H1 (cell line): Measurements from ENCODE around the gene ARMH2. TPM values are rescaled to one million over a fixed set of nuclear protein-coding genes. Genes with fewer than 3 reads are reported as not detected.

ENCODE experiments used
- CTCF ChIA-PET: fragments of 300-600 bp; sonication (Branson Sonifier 250); formaldehyde crosslinking; loops from one replicate; lab custom pipeline; 2021; ENCODE audit not compliant: partially characterized antibody; lab: Charles Lee
- POLR2A ChIA-PET: fragments of 300-600 bp; sonication (Branson Sonifier 250); formaldehyde crosslinking; loops from one replicate; lab custom pipeline; 2021; ENCODE audit warnings: inconsistent platforms; ENCODE audit not compliant: partially characterized antibody; lab: Charles Lee
- DNase-seq, 2 experiments: peaks; one replicate each; pipeline versions ENCODE4 v3.0.0 to v3.0.0-alpha.2; 2010 to 2022; ENCODE audit warnings: low spot score in 2 of 2, low read depth in 1 of 2, mixed read lengths in 1 of 2
- FAIRE-seq: peaks from 2 replicates; lab custom pipeline; 2011; peaks lifted over from hg19 to GRCh38; lab: Jason Lieb, UNC
- H2AFZ ChIP-seq: 2 replicates; pipeline ENCODE4 v1.8.1; 2012; ENCODE audit warnings: low read length, inconsistent platforms
- H2AK5ac ChIP-seq: 2 replicates; pipeline ENCODE4 v1.6.1; 2013; ENCODE audit warnings: low read depth, low read length
- H2BK120ac ChIP-seq: replicated peaks from 2 replicates; pipeline ENCODE3; 2013; ENCODE audit warnings: low read depth, low read length, inconsistent platforms
- H2BK12ac ChIP-seq: 2 replicates; pipeline ENCODE4 v1.6.1; 2013; ENCODE audit warnings: low read depth, low read length
- H2BK15ac ChIP-seq: 2 replicates; pipeline ENCODE4 v1.6.1; 2013; ENCODE audit warnings: low read length
- H2BK20ac ChIP-seq: 2 replicates; pipeline ENCODE4 v1.6.1; 2013; ENCODE audit warnings: low read length
- H2BK5ac ChIP-seq: 2 replicates; pipeline ENCODE4 v1.6.1; 2013; ENCODE audit warnings: low read depth, low read length
- H3K14ac ChIP-seq: 2 replicates; pipeline ENCODE4 v1.6.1; 2013; ENCODE audit warnings: inconsistent platforms; ENCODE audit not compliant: insufficient read length
- H3K18ac ChIP-seq: 2 replicates; pipeline ENCODE4 v1.6.1; 2013; ENCODE audit warnings: low read length; ENCODE audit errors: extremely low read depth
- H3K23ac ChIP-seq: 2 replicates; pipeline ENCODE4 v1.6.1; 2013; ENCODE audit warnings: inconsistent platforms; ENCODE audit not compliant: insufficient read length
- H3K23me2 ChIP-seq: 2 replicates; pipeline ENCODE4 v1.6.1; 2013; ENCODE audit warnings: low read depth, low read length
- H3K27ac ChIP-seq: 2 replicates; pipeline ENCODE4 v1.6.1; 2011; ENCODE audit warnings: low read depth, low read length, inconsistent platforms
- H3K27me3 ChIP-seq, 4 experiments: replicated peaks in 1 of 4; 1 replicate in 1 of 4; 2 replicates in 3 of 4; pipeline versions ENCODE4 v1.6.1 to v1.8.1; 2011 to 2013; ENCODE audit warnings: low read length in 3 of 4, mild to moderate bottlenecking in 3 of 4, inconsistent platforms in 2 of 4, mixed read lengths in 2 of 4, moderate library complexity in 1 of 4; ENCODE audit not compliant: control insufficient read depth in 3 of 4, insufficient read depth in 3 of 4; ENCODE audit errors: extremely low read depth in 1 of 4
- H3K36me3 ChIP-seq, 4 experiments: 2 replicates each; pipeline versions ENCODE4 v1.6.1 to v1.8.1; 2011 to 2013; ENCODE audit warnings: mild to moderate bottlenecking in 4 of 4, low read length in 3 of 4, moderate library complexity in 2 of 4, control low read depth in 1 of 4, inconsistent platforms in 1 of 4; ENCODE audit not compliant: insufficient read depth in 4 of 4, control insufficient read depth in 2 of 4
- H3K4ac ChIP-seq: replicated peaks from 2 replicates; pipeline ENCODE3; 2013; ENCODE audit warnings: low read length, low read depth, mixed read lengths, inconsistent platforms; ENCODE audit not compliant: insufficient read length
- H3K4me1 ChIP-seq, 4 experiments: replicated peaks in 1 of 4; 1 replicate in 1 of 4; 2 replicates in 3 of 4; pipeline versions ENCODE4 v1.6.1 to v1.8.1; 2011 to 2013; ENCODE audit warnings: low read length in 3 of 4, inconsistent platforms in 2 of 4, mixed read lengths in 1 of 4; ENCODE audit not compliant: insufficient read depth in 4 of 4, control insufficient read depth in 3 of 4
- H3K4me2 ChIP-seq, 2 experiments: 2 replicates each; pipeline versions ENCODE4 v1.6.1 to v1.8.1; 2011 to 2013; ENCODE audit warnings: low read depth in 2 of 2, low read length in 2 of 2, control low read depth in 1 of 2, inconsistent platforms in 1 of 2, mild to moderate bottlenecking in 1 of 2; ENCODE audit not compliant: insufficient read depth in 1 of 2
- H3K4me3 ChIP-seq, 4 experiments: fragments of 200-600, 300-600 bp in 1 of 4; sonication (generic), shearing (Covaris generic), sonication (Bioruptor Twin) in 1 of 4; 2 replicates each; pipeline versions ENCODE4 v1.5.1 to v1.8.1; 2011 to 2016; ENCODE audit warnings: low read length in 4 of 4, low read depth in 3 of 4, control low read depth in 2 of 4, inconsistent platforms in 2 of 4, mild to moderate bottlenecking in 2 of 4, mixed read lengths in 1 of 4, moderate library complexity in 1 of 4; ENCODE audit not compliant: insufficient read depth in 2 of 4; ENCODE audit errors: extremely low read depth in 1 of 4
- H3K56ac ChIP-seq: replicated peaks from 2 replicates; pipeline ENCODE3; 2013; ENCODE audit warnings: low read depth, mild to moderate bottlenecking, mixed read lengths, low read length, inconsistent platforms; ENCODE audit not compliant: insufficient read length
- H3K79me1 ChIP-seq: 2 replicates; pipeline ENCODE4 v1.6.1; 2013; ENCODE audit warnings: low read depth, low read length, control low read depth
- H3K79me2 ChIP-seq, 2 experiments: 2 replicates each; pipeline versions ENCODE4 v1.6.1 to v1.8.1; 2012 to 2013; ENCODE audit warnings: low read length in 2 of 2, mild to moderate bottlenecking in 2 of 2, inconsistent platforms in 1 of 2; ENCODE audit not compliant: insufficient read depth in 2 of 2, control insufficient read depth in 1 of 2
- H3K9ac ChIP-seq, 4 experiments: replicated peaks in 1 of 4; 1 replicate in 1 of 4; 2 replicates in 3 of 4; pipeline versions ENCODE4 v1.6.1 to v1.8.1; 2011 to 2013; ENCODE audit warnings: low read depth in 3 of 4, low read length in 3 of 4, control low read depth in 2 of 4, mild to moderate bottlenecking in 2 of 4, moderate library complexity in 2 of 4, inconsistent platforms in 1 of 4; ENCODE audit errors: extremely low read depth in 1 of 4
- H3K9me3 ChIP-seq, 2 experiments: 2 replicates each; pipeline versions ENCODE4 v1.6.1 to v1.8.1; 2012 to 2013; ENCODE audit warnings: mild to moderate bottlenecking in 2 of 2, moderate library complexity in 2 of 2, control low read depth in 1 of 2, inconsistent platforms in 1 of 2, low read depth in 1 of 2, low read length in 1 of 2, mixed read lengths in 1 of 2; ENCODE audit not compliant: insufficient read depth in 2 of 2
- H4K20me1 ChIP-seq, 2 experiments: replicated peaks in 1 of 2; 2 replicates each; pipeline versions ENCODE3 to v1.8.1; 2011 to 2013; ENCODE audit warnings: inconsistent platforms in 2 of 2, low read length in 2 of 2, mild to moderate bottlenecking in 1 of 2; ENCODE audit not compliant: insufficient read depth in 2 of 2, control insufficient read depth in 1 of 2
- H4K5ac ChIP-seq: 2 replicates; pipeline ENCODE4 v1.6.1; 2013; ENCODE audit warnings: low read length, low read depth, mixed read lengths, inconsistent platforms; ENCODE audit not compliant: insufficient read length
- H4K8ac ChIP-seq: 2 replicates; pipeline ENCODE4 v1.8.0; 2013; ENCODE audit warnings: mild to moderate bottlenecking, moderate library complexity, low read length, inconsistent platforms; ENCODE audit not compliant: insufficient read depth; ENCODE audit errors: extremely low read depth
- H4K91ac ChIP-seq: replicated peaks from 2 replicates; pipeline ENCODE3; 2013; ENCODE audit warnings: low read length, mixed read lengths, inconsistent platforms; ENCODE audit not compliant: insufficient read length
- ATF3 ChIP-seq: IDR thresholded peaks from 2 replicates; pipeline ENCODE4 v1.6.1; 2011; ENCODE audit warnings: low read depth, mild to moderate bottlenecking, low read length; ENCODE audit not compliant: insufficient read depth
- CBX5 ChIP-seq: fragments of 300-800, 300-1000 bp; sonication (generic); IDR thresholded peaks from 2 replicates; pipeline ENCODE4 v1.7.1; 2016; ENCODE audit warnings: antibody characterized with exemption, low read length, low read depth
- EGR1 ChIP-seq: IDR thresholded peaks from 2 replicates; pipeline ENCODE4 v1.6.1; 2011; ENCODE audit warnings: low read depth, low read length, borderline replicate concordance
- HDAC2 ChIP-seq, 2 experiments: fragments of 300-600 bp in 1 of 2; sonication (generic) in 1 of 2; IDR thresholded peaks; 2 replicates each; pipeline ENCODE4 v1.6.1; 2011 to 2012; ENCODE audit warnings: low read depth in 2 of 2, low read length in 2 of 2, mild to moderate bottlenecking in 2 of 2, moderate library complexity in 2 of 2, borderline replicate concordance in 1 of 2, inconsistent platforms in 1 of 2
- SIN3A ChIP-seq, 2 experiments: IDR thresholded peaks in 1 of 2; conservative IDR thresholded peaks in 1 of 2; 2 replicates each; pipeline ENCODE4 v1.6.1; 2011 to 2012; ENCODE audit warnings: low read length in 2 of 2, improper control_type of control experiment in 1 of 2, low read depth in 1 of 2, mild to moderate bottlenecking in 1 of 2
- SIX5 ChIP-seq: IDR thresholded peaks from 2 replicates; pipeline ENCODE4 v1.6.1; 2011; ENCODE audit warnings: mild to moderate bottlenecking, low read depth, low read length
- TAF7 ChIP-seq: optimal IDR thresholded peaks from 2 replicates; pipeline ENCODE3; 2011; ENCODE audit warnings: low read depth, mild to moderate bottlenecking, inconsistent platforms, low read length, moderate library complexity, borderline replicate concordance
- YY1 ChIP-seq: IDR thresholded peaks from 2 replicates; pipeline ENCODE4 v1.6.1; 2011; ENCODE audit warnings: low read depth, mild to moderate bottlenecking, low read length
- ZNF274 ChIP-seq: IDR thresholded peaks from 2 replicates; pipeline ENCODE4 v1.7.0; 2012; ENCODE audit warnings: low read length, borderline replicate concordance; ENCODE audit errors: extremely low read depth
- WGBS, 2 experiments: shearing (Covaris generic) in 1 of 2; methylation state at CpG; one replicate each; pipeline versions ENCODE4 v1.1.6 to v1.1.7; 2013 to 2015; ENCODE audit warnings: low lambda C conversion rate in 2 of 2, mixed read lengths in 2 of 2, inconsistent platforms in 1 of 2, low coverage in 1 of 2, missing lambda C conversion rate in 1 of 2; ENCODE audit not compliant: insufficient replicate concordance in 2 of 2, insufficient coverage in 1 of 2, insufficient read length in 1 of 2; ENCODE audit errors: extremely low coverage in 1 of 2, missing lambda C conversion rate in 1 of 2; 5-methylcytosine and 5-hydroxymethylcytosine counted together
- polyA plus RNA-seq, 7 experiments: library from polyadenylated mRNA; depleted of rRNA in 3 of 7; stranded (reverse) in 5 of 7; unstranded in 2 of 7; fragments of >200 nt in 5 of 7; fragments of 200-250 nt in 2 of 7; gene quantifications; 1 replicate in 5 of 7; 2 replicates in 1 of 7; 4 replicates in 1 of 7; pipeline versions ENCODE4 v1.2.1 to v1.2.3, GENCODE V29; 2011 to 2013; ENCODE audit warnings: missing spikeins in 2 of 7, mixed read lengths in 2 of 7
- total RNA-seq: library from RNA; stranded (reverse); fragmentation: NEBNext Ultra II Directional; extraction: Animal tissue kit (Norgen Biotek cat#: 25700); gene quantifications from 2 replicates; pipeline ENCODE4 v1.2.1, GENCODE V29; 2021
- TF ChIP-seq, protein P1 (sequence below), 3 experiments: IDR thresholded peaks; 1 replicate in 2 of 3; 2 replicates in 1 of 3; pipeline versions ENCODE4 v1.5.1 to v1.6.1; 2011; ENCODE audit warnings: low read length in 3 of 3, mild to moderate bottlenecking in 3 of 3, inconsistent platforms in 2 of 3, low read depth in 1 of 3, moderate library complexity in 1 of 3; ENCODE audit not compliant: insufficient read depth in 1 of 3; ENCODE audit errors: control extremely low read depth in 1 of 3

The ARMH2 gene
- total and polyA plus RNA-seq, 2 of the 8 experiments (the other 6 are each of a cell fraction or from before 2014, with no cell fraction given) = not detected

DNA sequence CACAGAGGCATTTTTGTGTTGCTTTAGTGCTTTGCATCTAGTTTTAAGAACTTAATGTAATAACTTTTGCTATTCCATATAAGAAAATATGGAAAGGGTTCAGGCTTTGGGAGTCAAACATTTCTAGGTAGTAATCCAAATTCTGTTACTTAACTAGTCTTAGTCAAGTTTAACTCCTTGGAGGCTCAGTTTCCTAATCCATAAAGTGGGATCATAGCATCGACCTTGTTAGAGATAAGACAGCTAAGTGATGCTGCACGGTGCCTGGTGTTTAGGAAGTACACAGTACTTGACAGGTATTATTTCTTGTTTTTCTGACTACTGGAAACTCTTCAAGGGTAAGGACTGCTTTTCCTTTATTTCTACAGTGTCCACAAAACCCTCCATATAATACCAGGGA is 24.5 kb upstream of the ARMH2 start:
- no peak overlapping the region for H4K91ac ChIP-seq
- H2BK12ac ChIP-seq = no peak overlapping the region
- H3K4me3 ChIP-seq = no peak overlapping the region
- H3K4ac ChIP-seq = no peak overlapping the region
- peaks cover 0 to 2% (median under 1%) of the 10 kb centered on the region in 4 experiments; a peak in 3 of 8 replicates for H3K36me3 ChIP-seq
- no peaks in the 10 kb centered on the region for H3K79me2 ChIP-seq
- no peak overlapping the region for H3K14ac ChIP-seq
- no peaks in the 10 kb centered on the region for H3K27me3 ChIP-seq
- no peak for DNase-seq
- no peak overlapping the region for H2AFZ ChIP-seq
- FAIRE-seq = no peak
- H2BK120ac ChIP-seq = no peak overlapping the region
- H2BK15ac ChIP-seq = no peak overlapping the region
- 0 out of 7 replicates have a peak, but pooled peaks cover 0 to 2% (median 0%) of the 10 kb centered on the region in 4 experiments for H3K4me1 ChIP-seq
- H3K4me2 ChIP-seq = no peak overlapping the region
- no peaks in the 10 kb centered on the region for H3K79me1 ChIP-seq
- H4K20me1 ChIP-seq = no peaks in the 10 kb centered on the region
- no peak overlapping the region for H3K27ac ChIP-seq
- no peak overlapping the region for H3K56ac ChIP-seq
- no peak overlapping the region for H3K18ac ChIP-seq
- no peak overlapping the region for H4K8ac ChIP-seq
- WGBS, 2 experiments = 91% methylated on average over 2 of the region's 2 CpGs; no CpG with 5 or more reads in 1 of the 2 experiments
- CTCF ChIA-PET = interaction anchor here (0.6 to 1.8 kb wide), 4 partner anchors 13 to 195 kb away, joined by 3 to 5 read pairs (median 3); no protein-coding TSS in a partner anchor
- H2AK5ac ChIP-seq = no peak overlapping the region
- POLR2A ChIA-PET = no interaction called here
- no peak overlapping the region for H2BK20ac ChIP-seq
- no peak overlapping the region for H3K23ac ChIP-seq
- H4K5ac ChIP-seq = no peak overlapping the region
- H2BK5ac ChIP-seq = no peak overlapping the region
- H3K9ac ChIP-seq = no peak overlapping the region
- no peaks in the 10 kb centered on the region for H3K9me3 ChIP-seq
- H3K23me2 ChIP-seq = no peaks in the 10 kb centered on the region
- no peak for TF ChIP-seq TAF7
- TF ChIP-seq HDAC2 (IDR thresholded peaks at IDR 0.05; ENCODE audit: borderline replicate concordance in 1 of 2, low read depth in 2 of 2, low read length in 2 of 2) = no peak
- no peak for TF ChIP-seq EGR1
- TF ChIP-seq ATF3 = no peak
- no peak for TF ChIP-seq CBX5
- TF ChIP-seq, protein P1, sequence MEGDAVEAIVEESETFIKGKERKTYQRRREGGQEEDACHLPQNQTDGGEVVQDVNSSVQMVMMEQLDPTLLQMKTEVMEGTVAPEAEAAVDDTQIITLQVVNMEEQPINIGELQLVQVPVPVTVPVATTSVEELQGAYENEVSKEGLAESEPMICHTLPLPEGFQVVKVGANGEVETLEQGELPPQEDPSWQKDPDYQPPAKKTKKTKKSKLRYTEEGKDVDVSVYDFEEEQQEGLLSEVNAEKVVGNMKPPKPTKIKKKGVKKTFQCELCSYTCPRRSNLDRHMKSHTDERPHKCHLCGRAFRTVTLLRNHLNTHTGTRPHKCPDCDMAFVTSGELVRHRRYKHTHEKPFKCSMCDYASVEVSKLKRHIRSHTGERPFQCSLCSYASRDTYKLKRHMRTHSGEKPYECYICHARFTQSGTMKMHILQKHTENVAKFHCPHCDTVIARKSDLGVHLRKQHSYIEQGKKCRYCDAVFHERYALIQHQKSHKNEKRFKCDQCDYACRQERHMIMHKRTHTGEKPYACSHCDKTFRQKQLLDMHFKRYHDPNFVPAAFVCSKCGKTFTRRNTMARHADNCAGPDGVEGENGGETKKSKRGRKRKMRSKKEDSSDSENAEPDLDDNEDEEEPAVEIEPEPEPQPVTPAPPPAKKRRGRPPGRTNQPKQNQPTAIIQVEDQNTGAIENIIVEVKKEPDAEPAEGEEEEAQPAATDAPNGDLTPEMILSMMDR (IDR thresholded peaks at IDR 0.05; ENCODE audit: control extremely low read depth in 1 of 3, insufficient read depth in 1 of 3, low read depth in 1 of 3, low read length in 3 of 3) = no peak
- no peak for TF ChIP-seq SIN3A (conservative IDR thresholded peaks at IDR 0.05 in 1 of 2, IDR thresholded peaks at IDR 0.05 in 1 of 2; ENCODE audit: low read depth in 1 of 2, low read length in 2 of 2)
- no peak for TF ChIP-seq YY1
- TF ChIP-seq SIX5 = no peak
- no peak for TF ChIP-seq ZNF274
